Measurements from ENCODE around the gene CPNE4. TPM values are rescaled to one million over a fixed set of nuclear protein-coding genes. Genes with fewer than 3 reads are reported as not detected.

Gene CPNE4
- total RNA-seq, 1 experiment from 2014 or later, result 1.9 TPM

- DNase-seq, result no peak
- Histone ChIP-seq H4K91ac (ENCODE audit: insufficient read length, low read depth, low read length) (no peak overlapping the region), H2BK5ac (ENCODE audit: insufficient read length, low read length) (no peak overlapping the region), H3K14ac (ENCODE audit: insufficient read depth, low read length) (no peak overlapping the region), H2BK20ac (ENCODE audit: low read depth, low read length, poor library complexity, severe bottlenecking) (no peak overlapping the region), H3K79me2 (ENCODE audit: insufficient read depth, low read length) (no peaks in the 10 kb centered on the region), H3K56ac (ENCODE audit: insufficient read length, low read depth, low read length) (no peak overlapping the region), H2BK12ac (ENCODE audit: insufficient read length, low read depth, low read length) (no peak overlapping the region), H2AFZ (ENCODE audit: low read length) (no peak overlapping the region), H3K4me2 (ENCODE audit: insufficient read depth, insufficient read length, low read length) (no peak overlapping the region), H3T11ph (ENCODE audit: low read length) (no peak overlapping the region), H3K4ac (ENCODE audit: low read depth, low read length) (no peak overlapping the region), H3K27ac (ENCODE audit: insufficient read length, low read depth, low read length) (no peak overlapping the region), H3K9me3 (ENCODE audit: control insufficient read depth, low read depth, low read length) (no peaks in the 10 kb centered on the region), H4K8ac (replicated peaks; ENCODE audit: insufficient read length, low read depth, low read length) (no peak overlapping the region), H3K9ac (ENCODE audit: extremely low read depth, insufficient read length, low read length) (no peak overlapping the region), H3K23ac (ENCODE audit: insufficient read length, low read depth, low read length) (no peak overlapping the region), H3K18ac (ENCODE audit: insufficient read length, low read depth, low read length) (no peak overlapping the region), H2AK5ac (ENCODE audit: insufficient read length, low read length) (no peak overlapping the region), H3K79me1 (ENCODE audit: insufficient read depth, low read depth, low read length, poor library complexity, severe bottlenecking) (no peaks in the 10 kb centered on the region), H3K27me3 (ENCODE audit: insufficient read depth, low read length) (no peaks in the 10 kb centered on the region), H4K5ac (ENCODE audit: insufficient read length, low read depth, low read length) (no peak overlapping the region), H3K4me1 (ENCODE audit: insufficient read depth, low read length) (no peaks in the 10 kb centered on the region), H2BK15ac (ENCODE audit: low read depth, low read length) (no peak overlapping the region), H2BK120ac (ENCODE audit: low read depth, low read length, poor library complexity, severe bottlenecking) (no peak overlapping the region), H3K23me2 (ENCODE audit: insufficient read length, low read depth, low read length, poor library complexity, severe bottlenecking) (no peaks in the 10 kb centered on the region), H4K20me1 (ENCODE audit: control insufficient read depth, insufficient read depth, insufficient read length) (no peaks in the 10 kb centered on the region)
- no CpG with 5 or more reads among the region's 3 CpGs for WGBS (ENCODE audit: extremely low coverage, insufficient read length, low lambda C conversion rate)
- Mint-ChIP-seq H3K4me1 (peaks cover 0 to 2% of the 10 kb centered on the region in 2 experiments; a peak in 2 of 4 replicates), H3K36me3 (ENCODE audit: insufficient read depth in 1 of 3, low read depth in 3 of 3) (no peaks in the 10 kb centered on the region), H3K9me3 (no peaks in the 10 kb centered on the region), H3K4me3 (no peak overlapping the region), H3K27me3 (ENCODE audit: low read depth) (no peaks in the 10 kb centered on the region), H3K27ac (peak overlapping the region in 1 of 3 experiments; percentile 28; a peak in 2 of 7 replicates)
- TF ChIP-seq CTCF (conservative IDR thresholded peaks at IDR 0.05), result no peak
These were observed 305.7 kb downstream of the CPNE4 start for GRCh38 chr3:131728898-131729642.
